Fibroblast of skin of abdomen (primary cell): ENCODE data around the gene KDM6A.
"Not testable (repeated sequence)": the region's sequence is repeated elsewhere in the genome, so short reads cannot be mapped to it uniquely, and the experiment has no call there.

ENCODE experiments used
- DNase-seq: peaks from one replicate; pipeline ENCODE4 v3.0.0-alpha.2; 2013

Gene KDM6A

GRCh38 chrX:44890247-44890646, 17.3 kb downstream of the KDM6A start:
- DNase-seq, result no peak

DNA sequence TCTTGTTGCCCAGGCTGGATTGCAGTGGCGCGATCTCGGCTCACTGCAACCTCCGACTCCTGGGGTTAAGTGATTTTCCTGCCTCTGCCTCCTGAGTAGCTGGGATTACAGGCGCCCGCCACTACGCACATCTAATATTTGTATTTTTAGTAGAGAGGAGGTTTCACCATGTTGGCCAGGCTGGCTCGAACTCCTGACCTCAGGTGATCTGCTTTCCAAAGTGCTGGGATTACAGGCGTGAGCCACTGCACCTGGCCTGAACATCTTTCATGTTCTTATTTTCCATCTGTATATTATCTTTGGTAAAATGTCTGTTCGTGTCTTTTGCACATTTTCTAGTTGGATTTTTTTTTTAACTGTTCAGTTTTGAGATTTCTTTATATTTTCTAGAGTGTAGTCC, 17.7 kb downstream of the KDM6A start:
- not testable (repeated sequence) for DNase-seq

- no peak for DNase-seq
Measured at GRCh38 chrX:44891642-44892041, 18.7 kb downstream of the KDM6A start.

- no peak for DNase-seq
Measured at GRCh38 chrX:44896876-44897186, 23.8 kb downstream of the KDM6A start.

DNA sequence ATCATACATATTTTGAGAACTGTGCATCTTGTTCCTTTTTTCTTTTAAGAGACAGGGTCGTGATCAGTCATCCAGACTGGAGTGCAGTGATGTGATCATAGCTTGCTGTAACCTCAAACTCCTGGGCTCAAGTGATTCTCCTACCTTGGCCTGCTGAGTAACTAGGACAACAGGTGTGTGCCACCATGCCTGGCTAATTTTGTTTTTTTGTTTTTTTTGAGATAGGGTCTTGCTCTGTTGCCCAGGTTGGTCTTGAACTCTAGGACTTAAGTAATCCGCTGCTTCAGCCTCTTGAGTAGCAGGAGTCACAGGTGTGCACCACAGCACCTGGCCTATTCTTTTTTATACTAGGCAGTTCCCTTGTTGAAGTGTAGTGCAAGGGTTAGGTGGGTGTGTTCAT, 24.6 kb downstream of the KDM6A start:
- no peak for DNase-seq

GRCh38 chrX:44898411-44899221, 25.6 kb downstream of the KDM6A start:
- DNase-seq, result no peak

DNA sequence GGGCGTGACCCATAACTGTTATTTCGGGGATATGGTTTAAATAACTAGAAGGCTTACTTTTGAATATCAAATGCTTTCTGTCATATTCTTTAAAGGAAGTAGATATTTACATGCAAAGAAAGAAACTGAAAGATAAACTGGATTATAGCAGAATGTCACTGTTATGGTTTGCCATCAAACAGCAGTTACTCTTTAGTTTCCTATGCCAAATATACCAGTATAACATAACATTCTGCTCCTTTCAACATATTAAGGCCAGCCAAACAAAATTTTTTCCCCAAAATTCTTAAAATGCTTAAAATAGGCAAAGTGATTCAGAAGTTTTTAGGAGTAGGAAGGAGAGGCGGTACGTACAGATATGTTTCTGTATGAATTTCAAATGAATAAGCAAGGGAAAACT, 27.0 kb downstream of the KDM6A start:
- DNase-seq, result no peak

DNA sequence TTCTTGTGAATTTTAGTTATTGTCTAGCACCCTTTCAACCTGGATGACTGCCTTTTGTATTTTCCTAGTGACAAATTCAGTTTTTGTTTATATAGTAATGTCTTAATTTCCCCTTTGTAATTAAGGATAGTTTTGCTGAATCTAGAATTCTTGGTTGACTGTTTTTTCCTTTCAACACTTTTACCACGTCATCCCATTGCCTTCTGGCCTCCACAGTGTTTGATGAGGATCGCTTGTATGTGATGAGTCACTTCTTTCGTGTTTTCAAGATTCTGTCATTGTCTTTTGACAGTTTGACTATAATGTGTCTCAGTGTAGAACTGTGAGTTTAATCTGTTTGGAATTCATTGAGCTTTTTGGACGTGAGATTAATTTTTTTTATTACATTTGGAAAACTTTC, 30.1 kb downstream of the KDM6A start:
- peak; percentile 71 for DNase-seq

DNA sequence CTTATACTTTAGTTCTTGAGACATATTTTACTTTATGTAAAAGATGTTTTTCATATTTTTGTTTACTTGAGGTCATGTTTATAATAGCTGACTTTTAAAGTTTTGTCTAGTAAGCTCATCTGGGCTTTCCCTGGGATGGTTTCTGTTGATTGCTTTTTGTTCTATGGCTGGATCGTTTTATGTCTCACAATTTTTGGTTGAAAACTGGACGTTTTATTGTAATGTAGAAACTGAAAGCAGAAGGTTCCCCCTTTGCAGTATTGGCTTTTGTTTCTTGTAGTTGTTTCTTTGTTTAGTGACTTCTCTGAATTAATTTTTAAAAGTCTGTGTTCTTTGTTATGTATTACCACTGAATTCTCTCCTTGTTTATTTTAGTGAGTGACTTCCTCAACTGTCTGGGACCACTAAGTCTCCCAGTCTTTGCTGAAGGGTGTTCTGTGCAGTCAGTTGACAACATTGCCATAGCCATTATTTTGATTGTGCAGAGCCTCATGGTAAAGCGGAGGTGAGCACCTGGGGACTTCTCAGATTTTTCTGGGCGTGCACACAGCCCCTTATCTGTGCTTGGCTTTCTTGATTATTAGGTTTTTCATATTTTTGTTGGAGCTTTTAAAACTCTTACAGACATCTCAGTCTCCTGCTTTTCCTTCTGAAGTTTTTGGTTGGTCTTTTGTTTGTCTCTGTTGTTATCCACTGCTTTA, 31.0 kb downstream of the KDM6A start:
- DNase-seq, result no peak

DNA sequence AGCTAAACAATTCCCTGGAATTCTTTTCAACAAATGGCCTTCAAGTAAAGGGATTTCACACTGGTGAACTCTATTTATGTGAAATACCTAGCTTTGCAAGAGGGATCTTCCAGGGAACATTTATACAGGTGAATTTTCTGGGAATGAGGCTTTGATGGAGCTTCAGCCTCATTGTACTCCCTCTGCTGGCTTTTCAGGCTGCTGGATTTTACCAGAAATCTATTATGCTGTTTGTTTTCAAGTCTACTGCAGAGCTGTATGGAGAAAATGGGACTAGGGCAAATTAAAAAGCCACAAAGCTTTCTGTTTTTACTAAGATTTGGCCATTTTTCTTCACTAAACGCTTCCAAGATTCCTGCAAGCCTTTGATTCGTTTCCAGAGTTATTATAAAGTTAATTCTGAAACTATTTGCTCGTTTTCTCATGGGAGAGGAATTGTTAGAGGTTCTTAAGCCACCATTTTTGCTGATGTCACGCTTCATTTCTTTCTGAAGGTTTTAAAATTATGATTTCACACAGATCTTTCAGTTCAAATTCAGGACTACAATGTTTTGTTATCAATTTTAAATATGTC, 31.6 kb downstream of the KDM6A start:
- DNase-seq, result no peak

GRCh38 chrX:44906041-44906440, 33.1 kb downstream of the KDM6A start:
- no peak for DNase-seq

DNA sequence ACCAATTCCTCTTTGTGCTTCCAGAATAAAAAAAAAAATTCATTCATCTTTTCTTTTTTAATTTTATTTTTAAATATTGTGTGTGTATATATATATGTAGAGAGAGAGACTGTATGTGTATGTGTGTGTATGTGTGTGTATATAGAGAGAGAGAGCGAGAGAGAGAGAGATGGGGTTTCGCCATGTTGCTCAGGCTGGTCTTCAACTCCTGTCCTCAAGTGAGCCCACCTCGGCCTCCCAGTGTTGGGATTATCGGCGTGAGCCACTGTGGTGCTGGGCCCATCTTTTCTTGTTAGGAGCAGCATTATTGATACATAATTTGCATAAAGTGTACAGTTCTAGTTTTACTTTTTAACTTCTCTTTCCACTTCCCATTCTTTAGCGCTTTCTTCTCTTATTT, 33.6 kb downstream of the KDM6A start:
- no peak for DNase-seq

DNA sequence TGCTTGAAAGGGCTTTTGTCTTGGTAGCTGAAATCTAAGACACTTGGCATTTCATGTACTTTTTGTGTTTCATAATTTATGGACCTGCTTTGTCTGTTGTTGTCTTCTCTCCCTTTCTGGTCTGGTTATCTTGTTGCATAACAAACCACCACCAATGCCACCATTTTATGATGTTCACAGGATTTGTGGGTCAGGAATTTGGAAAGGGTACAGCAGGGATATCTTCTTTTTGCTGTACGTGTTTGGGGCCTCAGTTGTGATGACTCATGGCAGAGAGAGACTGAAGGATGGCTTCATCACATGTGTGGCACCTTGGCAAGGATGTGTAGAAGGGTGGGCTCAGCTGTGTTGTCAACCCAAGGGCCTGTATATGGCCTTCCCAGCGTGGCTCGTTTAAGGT, 35.2 kb downstream of the KDM6A start:
- DNase-seq, result peak; percentile 6

- DNase-seq, result no peak
Measured at GRCh38 chrX:44908827-44909226, 35.8 kb downstream of the KDM6A start.

- not testable (repeated sequence) for DNase-seq
Measured at GRCh38 chrX:44910508-44910907, 37.5 kb downstream of the KDM6A start.

DNA sequence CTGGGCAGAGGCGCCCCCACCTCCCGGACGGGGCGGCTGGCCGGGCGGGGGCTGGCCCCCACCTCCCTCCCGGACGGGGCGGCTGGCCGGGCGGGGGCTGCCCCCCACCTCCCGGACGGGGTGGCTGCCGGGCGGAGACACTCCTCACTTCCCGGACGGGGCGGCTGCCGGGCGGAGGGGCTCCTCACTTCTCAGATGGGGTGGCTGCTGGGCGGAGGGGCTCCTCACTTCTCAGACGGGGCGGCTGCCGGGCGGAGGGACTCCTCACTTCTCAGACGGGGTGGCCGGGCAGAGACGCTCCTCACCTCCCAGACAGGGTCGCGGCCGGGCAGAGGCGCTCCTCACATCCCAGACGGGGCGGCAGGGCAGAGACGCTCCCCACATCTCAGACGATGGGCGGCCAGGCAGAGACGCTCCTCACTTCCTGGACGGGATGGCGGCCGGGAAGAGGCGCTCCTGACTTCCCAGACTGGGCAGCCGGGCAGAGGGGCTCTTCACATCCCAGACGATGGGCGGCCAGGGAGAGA, 38.1 kb downstream of the KDM6A start:
- not testable (repeated sequence) for DNase-seq

DNA sequence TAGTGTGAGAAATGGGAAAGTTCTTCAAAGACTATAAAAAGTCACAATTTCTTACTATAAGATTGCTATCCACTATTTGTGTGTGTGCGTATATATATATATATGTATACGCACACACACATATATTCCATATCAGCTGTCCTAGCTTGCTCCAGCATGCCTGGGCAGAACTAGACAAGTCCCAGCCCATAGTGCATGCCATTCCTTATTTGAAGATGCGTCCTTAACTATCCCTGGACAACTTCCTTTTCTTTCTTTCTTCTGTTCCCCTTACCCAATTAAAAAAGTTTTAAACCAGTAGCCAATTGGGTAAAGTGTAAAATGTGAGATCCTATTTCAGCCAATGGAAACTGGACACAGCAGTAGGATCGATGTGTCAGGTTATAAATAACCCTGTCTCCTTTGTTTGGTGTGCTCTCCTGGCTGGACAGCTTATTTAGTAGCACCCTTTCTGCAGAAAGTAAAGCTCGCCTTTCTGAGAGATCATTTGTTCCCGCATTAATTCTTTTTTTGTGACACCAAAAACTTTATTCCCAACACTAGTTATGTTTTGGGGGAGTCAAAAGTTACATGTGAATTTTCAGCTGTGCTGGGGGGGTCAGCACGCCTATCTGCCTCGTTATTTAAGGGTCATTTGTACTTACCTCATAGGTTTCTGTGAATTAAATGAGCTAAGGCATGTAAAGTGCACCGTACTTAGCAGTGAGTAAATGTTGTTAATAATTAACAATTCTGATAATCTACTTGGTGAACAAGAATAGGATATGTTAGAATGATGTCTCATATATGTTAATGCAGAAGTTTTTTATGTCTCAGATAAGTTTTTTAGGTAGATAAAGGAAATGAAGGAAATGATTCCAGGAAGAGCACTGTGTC, 40.9 kb downstream of the KDM6A start:
- no peak for DNase-seq

- peak; percentile 18 for DNase-seq
Measured at GRCh38 chrX:44914532-44915198, 41.7 kb downstream of the KDM6A start.

- DNase-seq, result no peak
Measured at GRCh38 chrX:44915361-44915868, 42.4 kb downstream of the KDM6A start.

- no peak for DNase-seq
Measured at GRCh38 chrX:44918722-44919121, 45.7 kb downstream of the KDM6A start.

DNA sequence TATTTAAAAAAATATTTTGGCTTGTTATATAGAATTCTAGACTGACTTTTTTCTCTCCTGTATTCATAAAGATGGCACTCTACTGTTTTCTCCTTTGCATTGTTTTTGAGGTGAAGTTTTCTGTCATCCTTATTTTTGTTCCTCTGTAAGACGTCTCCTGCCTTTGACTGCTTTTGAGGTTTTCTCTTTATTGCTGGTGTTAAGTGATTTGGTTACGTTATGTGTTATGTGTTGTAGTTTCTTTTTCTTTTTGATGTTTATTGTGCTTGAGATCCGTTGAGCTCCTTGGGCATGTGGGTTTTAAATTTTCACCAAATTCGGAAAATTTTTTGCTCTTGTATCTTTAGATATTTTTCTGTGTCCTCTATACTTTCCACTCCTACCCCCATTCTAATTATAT, 50.0 kb downstream of the KDM6A start:
- no peak for DNase-seq

DNA sequence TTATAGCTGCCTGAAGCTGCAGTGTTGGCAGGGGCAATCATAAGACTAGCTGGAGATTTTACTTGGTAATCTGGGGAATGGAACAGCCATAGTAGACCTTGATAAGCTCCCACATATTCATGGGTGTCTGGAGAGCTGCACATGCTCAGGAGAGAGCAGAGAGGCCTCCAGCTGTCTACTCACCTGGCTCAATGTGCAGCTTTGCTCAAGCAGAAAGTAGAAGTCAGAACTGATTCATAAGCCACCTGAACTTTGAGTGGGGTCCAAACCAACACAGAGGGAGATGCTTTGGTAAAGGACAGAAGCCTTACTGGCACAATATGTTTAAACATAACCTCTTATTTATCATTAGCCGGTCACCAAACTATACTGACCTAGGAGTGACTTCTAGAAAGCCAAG, 54.4 kb downstream of the KDM6A start:
- no peak for DNase-seq
